Measurements from ENCODE around the gene TOMM20L. TPM values are rescaled to one million over a fixed set of nuclear protein-coding genes. Genes with fewer than 3 reads are reported as not detected.
"Not testable (repeated sequence)": the region's sequence is repeated elsewhere in the genome, so short reads cannot be mapped to it uniquely, and the experiment has no call there.

Gene TOMM20L
- total RNA-seq, 1 donor from 2014 or later, result not detected

DNA sequence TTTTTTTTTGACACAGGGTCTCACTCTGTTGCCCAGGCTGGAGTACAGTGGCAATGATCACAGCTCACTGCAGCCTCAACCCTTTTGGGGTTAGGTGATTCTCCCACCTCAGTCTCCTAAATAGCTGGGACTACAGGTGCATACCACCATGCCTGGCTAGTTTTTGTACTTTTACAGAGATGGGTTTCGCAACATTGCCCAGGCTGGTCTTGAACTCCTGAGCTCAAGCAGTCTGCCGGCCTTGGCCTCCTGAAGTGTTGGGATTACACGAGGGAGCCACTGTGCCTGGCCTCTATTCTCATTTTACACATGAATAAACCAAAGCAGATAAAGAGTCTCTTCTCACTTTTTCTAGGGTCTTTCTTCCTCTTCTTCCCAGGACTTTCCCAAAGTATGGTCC lies 3.2 kb downstream of the TOMM20L start:
- TF ChIP-seq CTCF (IDR thresholded peaks at IDR 0.05) (no peak), POLR2A (IDR thresholded peaks at IDR 0.05) (no peak), POLR2AphosphoS5 (IDR thresholded peaks at IDR 0.05; ENCODE audit: insufficient read depth in 1 of 2, low read depth in 1 of 2) (no peak)
- H3K36me3 ChIP-seq, result no peaks in the 10 kb centered on the region
- peaks cover 14% of the 10 kb centered on the region for H3K4me1 ChIP-seq
- H3K4me3 ChIP-seq, result no peak overlapping the region
- no peaks in the 10 kb centered on the region for H3K9me3 ChIP-seq
- H3K27me3 ChIP-seq, result no peaks in the 10 kb centered on the region
- intact Hi-C loops (cut with DNase I), result loop anchor here (10.0 kb wide), 1 partner anchor 304 kb away; no protein-coding TSS in a partner anchor
- no peak for DNase-seq (ENCODE audit: extremely low spot score in 2 of 2)
- no peak overlapping the region for H3K27ac ChIP-seq

- no peaks in the 10 kb centered on the region for H3K27me3 ChIP-seq
- no peak overlapping the region for H3K4me3 ChIP-seq
- no peaks in the 10 kb centered on the region for H3K36me3 ChIP-seq
- H3K27ac ChIP-seq, result no peak overlapping the region
- intact Hi-C loops (cut with DNase I), result no loop called here
- H3K4me1 ChIP-seq, result peaks cover 4% of the 10 kb centered on the region
- no peak for DNase-seq (ENCODE audit: extremely low spot score in 2 of 2)
- no peak for TF ChIP-seq CTCF (IDR thresholded peaks at IDR 0.05)
- no peak for TF ChIP-seq POLR2AphosphoS5 (IDR thresholded peaks at IDR 0.05; ENCODE audit: insufficient read depth in 1 of 2, low read depth in 1 of 2)
- TF ChIP-seq POLR2A (IDR thresholded peaks at IDR 0.05), result no peak
- H3K9me3 ChIP-seq, result no peaks in the 10 kb centered on the region
These were observed 5.9 kb downstream of the TOMM20L start for GRCh38 chr14:58401587-58401986.

- no peak overlapping the region for H3K4me3 ChIP-seq
- no peaks in the 10 kb centered on the region for H3K9me3 ChIP-seq
- TF ChIP-seq CTCF (IDR thresholded peaks at IDR 0.05) (no peak), POLR2A (IDR thresholded peaks at IDR 0.05) (no peak), POLR2AphosphoS5 (IDR thresholded peaks at IDR 0.05; ENCODE audit: insufficient read depth in 1 of 2, low read depth in 1 of 2) (no peak)
- no peaks in the 10 kb centered on the region for H3K4me1 ChIP-seq
- no peak overlapping the region for H3K27ac ChIP-seq
- intact Hi-C loops (cut with DNase I), result no loop called here
- H3K36me3 ChIP-seq, result peaks cover 0 to 26% of the 10 kb centered on the region in 2 donors
- no peaks in the 10 kb centered on the region for H3K27me3 ChIP-seq
- no peak for DNase-seq (ENCODE audit: extremely low spot score in 2 of 2)
These were observed 13.0 kb downstream of the TOMM20L start for GRCh38 chr14:58408681-58409215.

GRCh38 chr14:58414845-58415244 lies 19.1 kb downstream of the TOMM20L start:
- no peaks in the 10 kb centered on the region for H3K4me1 ChIP-seq
- no peaks in the 10 kb centered on the region for H3K27me3 ChIP-seq
- no peak for DNase-seq (ENCODE audit: extremely low spot score in 2 of 2)
- H3K27ac ChIP-seq, result no peak overlapping the region
- H3K4me3 ChIP-seq, result no peak overlapping the region
- peaks cover 0 to 19% of the 10 kb centered on the region in 2 donors for H3K36me3 ChIP-seq
- intact Hi-C loops (cut with DNase I), result no loop called here
- no peak for TF ChIP-seq POLR2A (IDR thresholded peaks at IDR 0.05)
- no peak for TF ChIP-seq CTCF (IDR thresholded peaks at IDR 0.05)
- no peak for TF ChIP-seq POLR2AphosphoS5 (IDR thresholded peaks at IDR 0.05; ENCODE audit: insufficient read depth in 1 of 2, low read depth in 1 of 2)
- no peaks in the 10 kb centered on the region for H3K9me3 ChIP-seq

- H3K27me3 ChIP-seq, result no peaks in the 10 kb centered on the region
- H3K4me1 ChIP-seq, result no peaks in the 10 kb centered on the region
- no peak overlapping the region for H3K4me3 ChIP-seq
- intact Hi-C loops (cut with DNase I), result no loop called here
- DNase-seq (ENCODE audit: extremely low spot score in 2 of 2), result no peak
- H3K36me3 ChIP-seq, result peaks cover 0 to 11% of the 10 kb centered on the region in 2 donors
- TF ChIP-seq CTCF (IDR thresholded peaks at IDR 0.05), result no peak
- no peak for TF ChIP-seq POLR2A (IDR thresholded peaks at IDR 0.05)
- no peak for TF ChIP-seq POLR2AphosphoS5 (IDR thresholded peaks at IDR 0.05; ENCODE audit: insufficient read depth in 1 of 2, low read depth in 1 of 2)
- H3K9me3 ChIP-seq, result no peaks in the 10 kb centered on the region
- no peak overlapping the region for H3K27ac ChIP-seq
These were observed 20.2 kb downstream of the TOMM20L start for GRCh38 chr14:58415636-58416547.

DNA sequence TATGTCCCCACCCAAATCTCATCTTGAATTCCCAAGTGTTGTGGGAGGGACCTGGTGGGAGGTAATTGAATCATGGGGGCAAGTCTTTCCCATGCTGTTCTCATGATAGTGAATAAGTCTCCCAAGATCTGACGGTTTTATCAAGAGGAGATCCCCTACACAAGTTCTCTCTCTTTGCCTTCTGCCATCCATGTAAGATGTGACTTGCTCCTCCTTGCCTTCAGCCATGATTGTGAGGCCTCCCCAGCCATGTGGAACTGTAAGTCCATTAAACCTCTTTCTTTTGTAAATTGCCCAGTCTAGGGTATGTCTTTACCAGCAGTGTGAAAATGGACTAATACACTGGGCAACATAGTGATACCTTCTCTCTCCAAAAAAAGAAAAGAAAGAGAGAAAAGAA lies 21.2 kb downstream of the TOMM20L start:
- H3K36me3 ChIP-seq, result peaks cover 0 to 17% of the 10 kb centered on the region in 2 donors
- H3K9me3 ChIP-seq; DNase-seq (ENCODE audit: extremely low spot score in 2 of 2); H3K4me3 ChIP-seq; intact Hi-C loops (cut with DNase I); H3K27ac ChIP-seq; H3K4me1 ChIP-seq; H3K27me3 ChIP-seq: not testable (repeated sequence)
